HG03378 (cell line): ENCODE data around the gene MLKL.
A peak's percentile ranks its signal among the peaks of the same experiment; 100 is the strongest.

ENCODE experiments used
- ATAC-seq: cut with Tn5 transposase; IDR thresholded peaks from one replicate; pipeline ENCODE4 v1.9.1; 2021; ENCODE audit warnings: mild to moderate bottlenecking, moderate library complexity; ENCODE audit not compliant: unreplicated experiment

MLKL gene

GRCh38 chr16:74700438-74701225 is at the start of gene MLKL:
Gene MLKL (minus strand): TSS chr16:74700862. CDS start chr16:74695757, 5,105 bp downstream.
- peak; percentile 36 for ATAC-seq

GRCh38 chr16:74749291-74750055 is 48.8 kb upstream of the MLKL start:
- no peak for ATAC-seq

GRCh38 chr16:74748616-74749026 is 48.0 kb upstream of the MLKL start:
- ATAC-seq, result no peak

- ATAC-seq, result no peak
Observed at GRCh38 chr16:74747716-74748615, 47.3 kb upstream of the MLKL start.

- no peak for ATAC-seq
Observed at GRCh38 chr16:74745926-74746325, 45.3 kb upstream of the MLKL start.

GRCh38 chr16:74745109-74745615 is 44.5 kb upstream of the MLKL start:
- no peak for ATAC-seq

- no peak for ATAC-seq
Observed at GRCh38 chr16:74744566-74744965, 43.9 kb upstream of the MLKL start.

GRCh38 chr16:74743668-74744299 is 43.1 kb upstream of the MLKL start:
- no peak for ATAC-seq

GRCh38 chr16:74743045-74743667 is 42.5 kb upstream of the MLKL start:
- ATAC-seq, result no peak

GRCh38 chr16:74742051-74742481 is 41.4 kb upstream of the MLKL start:
- no peak for ATAC-seq

GRCh38 chr16:74740795-74741304 is 40.2 kb upstream of the MLKL start:
- no peak for ATAC-seq

GRCh38 chr16:74739275-74739674 is 38.6 kb upstream of the MLKL start:
- no peak for ATAC-seq

- no peak for ATAC-seq
Observed at GRCh38 chr16:74738816-74739215, 38.2 kb upstream of the MLKL start.

GRCh38 chr16:74738113-74738541 is 37.5 kb upstream of the MLKL start:
- ATAC-seq, result no peak

GRCh38 chr16:74737521-74737920 is 36.9 kb upstream of the MLKL start:
- ATAC-seq, result no peak

GRCh38 chr16:74736531-74737157 is 36.0 kb upstream of the MLKL start:
- ATAC-seq, result no peak

GRCh38 chr16:74735554-74735953 is 34.9 kb upstream of the MLKL start:
- no peak for ATAC-seq

- ATAC-seq, result no peak
Observed at GRCh38 chr16:74735162-74735452, 34.4 kb upstream of the MLKL start.

GRCh38 chr16:74734361-74735161 is 33.9 kb upstream of the MLKL start:
- ATAC-seq, result no peak
